Measurements from ENCODE around the gene GRM4. TPM values are rescaled to one million over a fixed set of nuclear protein-coding genes. Genes with fewer than 3 reads are reported as not detected.
A peak's percentile ranks its signal among the peaks of the same experiment; 100 is the strongest.

GRM4 gene
- total and polyA plus RNA-seq, 11 donors: 0.20 TPM; not detected in 10

- Histone ChIP-seq H3K4me1 (peaks cover 0 to 11% (median 5%) of the 10 kb centered on the region in 12 donors), H3K9me3 (no peaks in the 10 kb centered on the region), H3K27ac (no peak overlapping the region), H3K4me3 (no peak overlapping the region), H3K27me3 (peaks cover 14 to 76% (median 56%) of the 10 kb centered on the region in 9 donors), H3K36me3 (no peaks in the 10 kb centered on the region)
- WGBS, 4 donors: 79 to 85% (median 81%) methylated on average over 8 to 10 of the region's 10 CpGs
- intact Hi-C loops (cut with DNase I): loop anchor here in 8 of 10 donors (5.0 to 10.0 kb wide), 6 partner anchors 96 to 568 kb away; partner anchors contain the start of genes BAK1 (in 4 of the 8) and UQCC2 (in 1 of the 8)
- TF ChIP-seq CTCF (IDR thresholded peaks at IDR 0.05) (no peak), POLR2A (IDR thresholded peaks at IDR 0.05) (no peak)
- DNase-seq (peak in 1 of 5 donors; percentile 47), ATAC-seq (no peak)
These were observed 7.1 kb upstream of the GRM4 start for GRCh38 chr6:34152806-34153520.

GRCh38 chr6:34152042-34152524, 6.2 kb upstream of the GRM4 start:
- Histone ChIP-seq H3K9me3 (no peaks in the 10 kb centered on the region), H3K27me3 (peaks cover 14 to 76% (median 56%) of the 10 kb centered on the region in 9 donors), H3K27ac (no peak overlapping the region), H3K36me3 (no peaks in the 10 kb centered on the region), H3K4me3 (no peak overlapping the region), H3K4me1 (peaks cover 0 to 11% (median 5%) of the 10 kb centered on the region in 12 donors)
- peak in 1 of 5 donors; percentile 30 for DNase-seq
- WGBS, 4 donors: 36 to 57% (median 47%) methylated on average over 3 to 9 of the region's 9 CpGs
- no peak for ATAC-seq
- TF ChIP-seq CTCF (IDR thresholded peaks at IDR 0.05) (no peak), POLR2A (IDR thresholded peaks at IDR 0.05) (no peak)
- intact Hi-C loops (cut with DNase I): loop anchor here in 8 of 10 donors (5.0 to 10.0 kb wide), 6 partner anchors 95 to 567 kb away; partner anchors contain the start of genes BAK1 (in 4 of the 8) and UQCC2 (in 1 of the 8)

GRCh38 chr6:34151321-34152041, 5.6 kb upstream of the GRM4 start:
- intact Hi-C loops (cut with DNase I): loop anchor here in 8 of 10 donors (5.0 to 10.0 kb wide), 6 partner anchors 94 to 567 kb away; partner anchors contain the start of genes BAK1 (in 4 of the 8) and UQCC2 (in 1 of the 8)
- no peak overlapping the region for H3K4me3 ChIP-seq
- H3K4me1 ChIP-seq: peaks cover 0 to 11% (median 5%) of the 10 kb centered on the region in 12 donors
- TF ChIP-seq CTCF (IDR thresholded peaks at IDR 0.05): no peak
- no peaks in the 10 kb centered on the region for H3K36me3 ChIP-seq
- no peak overlapping the region for H3K27ac ChIP-seq
- H3K9me3 ChIP-seq: no peaks in the 10 kb centered on the region
- peaks cover 14 to 78% (median 56%) of the 10 kb centered on the region in 9 donors for H3K27me3 ChIP-seq
- WGBS, 4 donors: 11 to 15% (median 13%) methylated on average over 20 to 21 of the region's 21 CpGs
- ATAC-seq (no peak), DNase-seq (peak in 1 of 5 donors; percentile 52)

Data from heart left ventricle (tissue), 16 donors.